Body of pancreas (tissue), 4 donors: ENCODE data around the gene NDUFA13. TPM values are rescaled to one million over a fixed set of nuclear protein-coding genes. Genes with fewer than 3 reads are reported as not detected.

Source experiments
- ATAC-seq: fragments of 150-250 bp; one replicate; pipeline ENCODE4 v1.9.1; 2016
- DNase-seq, 4 donors: peaks; one replicate each; pipeline ENCODE4 v3.0.0-alpha.2; 2019
- H3K27ac ChIP-seq, 4 donors: fragments of 200-600 bp; sonication (generic); 1 replicate in 3 of 4; 2 replicates in 1 of 4; pipeline versions ENCODE4 v1.5.1 to v1.6.1; 2016 to 2019; ENCODE audit warnings: mild to moderate bottlenecking in 1 of 4, mixed read lengths in 1 of 4, moderate library complexity in 1 of 4
- H3K27me3 ChIP-seq, 2 donors: fragments of 200-600 bp; sonication (generic); one replicate each; pipeline ENCODE4 v1.6.0; 2016; ENCODE audit warnings: mild to moderate bottlenecking in 1 of 2
- H3K36me3 ChIP-seq, 2 donors: fragments of 200-600 bp; sonication (generic); replicated peaks in 1 of 2; 2 replicates each; pipeline ENCODE4 v1.5.1; 2016; ENCODE audit warnings: low read depth in 2 of 2; ENCODE audit not compliant: insufficient read depth in 1 of 2
- H3K4me1 ChIP-seq: fragments of 200-600 bp; sonication (generic); one replicate; pipeline ENCODE4 v1.6.0; 2016
- H3K4me3 ChIP-seq, 2 donors: fragments of 200-600 bp; sonication (generic); 1 replicate in 1 of 2; 2 replicates in 1 of 2; pipeline ENCODE4 v1.5.1; 2016 to 2019
- H3K9me3 ChIP-seq, 3 donors: fragments of 200-600 bp; sonication (generic); 1 replicate in 2 of 3; 2 replicates in 1 of 3; pipeline ENCODE4 v1.5.1; 2016
- CTCF ChIP-seq, 7 experiments: fragments of 450-650 bp in 4 of 7; fragments of 200-600 bp in 3 of 7; sonication (generic) in 3 of 7; IDR thresholded peaks; one replicate each; pipeline ENCODE4 v1.5.1; 2016 to 2019; ENCODE audit warnings: antibody characterized with exemption in 7 of 7
- POLR2A ChIP-seq, 3 donors: fragments of 450-650 bp; IDR thresholded peaks; one replicate each; pipeline ENCODE4 v1.6.1; 2016; ENCODE audit warnings: antibody characterized with exemption in 3 of 3, mild to moderate bottlenecking in 2 of 3
- WGBS, 2 donors: methylation state at CpG; one replicate each; pipeline ENCODE4 v1.1.5; 2017; 5-methylcytosine and 5-hydroxymethylcytosine counted together
- intact Hi-C: fragments of 100-400 bp; cut with DNase I; formaldehyde crosslinking; loops from one replicate; pipeline ENCODE4 v1.15.1; 2023
- total RNA-seq, 2 donors: library from RNA; depleted of rRNA; stranded (reverse); fragments of >200 nt; gene quantifications; one replicate each; pipeline ENCODE4 v1.1.0, GENCODE V29; 2016

NDUFA13 gene
- total RNA-seq, 2 donors from 2014 or later, result 32.0 to 38.4 TPM

GRCh38 chr19:19538061-19538784, 22.2 kb downstream of the NDUFA13 start, which contains the start of gene CILP2:
Gene CILP2 (plus strand): TSS chr19:19538265. CDS start chr19:19538350, 85 bp downstream.
- H3K36me3 ChIP-seq, result no peaks in the 10 kb centered on the region
- no peak within 1 kb of the TSS for H3K27ac ChIP-seq
- H3K9me3 ChIP-seq, result no peaks in the 10 kb centered on the region
- peaks cover 0 to 30% of the 10 kb centered on the region in 2 donors for H3K27me3 ChIP-seq
- peaks cover 28% of the 10 kb centered on the region for H3K4me1 ChIP-seq
- WGBS, 2 donors, result 2 to 4% methylated on average over 11 to 53 of the region's 56 CpGs
- no peak within 1 kb of the TSS for H3K4me3 ChIP-seq
- TF ChIP-seq POLR2A (IDR thresholded peaks at IDR 0.05) (no peak), CTCF (IDR thresholded peaks at IDR 0.05) (no peak)
- DNase-seq, result peak in 3 of 4 donors; percentile 31 to 55 (median 35)
- intact Hi-C loops, result loop anchor here (5.0 kb wide), 1 partner anchor 419 kb away; no protein-coding TSS in a partner anchor
- peak; percentile 15 for ATAC-seq

DNA sequence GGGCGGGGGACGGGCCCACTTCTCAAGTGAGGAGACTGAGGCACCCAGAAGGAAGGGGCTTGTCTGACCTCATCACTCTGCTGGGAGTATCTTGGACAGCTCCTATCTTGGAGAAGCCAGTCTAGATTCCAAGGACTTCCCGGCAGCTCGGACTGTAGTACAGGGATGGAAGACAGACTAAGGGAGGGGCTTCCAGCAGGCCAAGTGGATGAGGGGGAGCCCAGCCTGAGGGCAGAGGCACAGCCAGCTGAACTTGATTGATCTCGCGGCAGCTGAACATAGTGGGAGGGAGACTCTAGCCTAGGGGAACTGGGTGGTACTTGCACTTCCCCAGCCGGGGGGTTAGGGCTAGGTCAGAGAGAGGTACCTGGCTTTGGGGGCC, 22.8 kb downstream of the NDUFA13 start:
- Histone ChIP-seq H3K27ac (no peak overlapping the region), H3K9me3 (no peaks in the 10 kb centered on the region), H3K4me1 (peaks cover 28% of the 10 kb centered on the region), H3K4me3 (no peak overlapping the region), H3K36me3 (no peaks in the 10 kb centered on the region), H3K27me3 (peaks cover 0 to 30% of the 10 kb centered on the region in 2 donors)
- 19 to 35% methylated on average over 7 of the region's 7 CpGs for WGBS, 2 donors
- no peak for ATAC-seq
- no peak for TF ChIP-seq POLR2A (IDR thresholded peaks at IDR 0.05)
- no peak for TF ChIP-seq CTCF (IDR thresholded peaks at IDR 0.05)
- intact Hi-C loops, result loop anchor here (5.0 kb wide), 1 partner anchor 419 kb away; no protein-coding TSS in a partner anchor
- DNase-seq, result no peak

DNA sequence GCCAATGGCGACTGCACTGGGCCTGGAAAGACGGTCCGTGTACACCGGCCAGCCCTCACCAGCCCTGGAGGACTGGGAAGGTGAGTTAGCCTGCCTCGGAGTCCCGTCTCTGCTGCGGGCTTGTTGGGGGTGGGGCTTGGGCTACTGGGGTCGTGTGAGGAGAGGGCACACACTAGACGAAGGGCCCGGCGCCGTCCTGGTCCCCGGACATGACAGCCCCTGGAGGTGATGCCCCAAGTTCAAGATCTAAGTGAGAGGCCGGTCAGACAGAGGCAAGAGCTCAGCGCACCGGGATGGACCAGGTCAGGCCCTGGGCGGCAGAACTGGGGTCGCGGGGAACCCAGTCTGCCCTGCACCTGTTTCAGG, 23.7 kb downstream of the NDUFA13 start:
- intact Hi-C loops, result loop anchor here (5.0 kb wide), 1 partner anchor 418 kb away; no protein-coding TSS in a partner anchor
- H3K27me3 ChIP-seq, result peaks cover 0 to 30% of the 10 kb centered on the region in 2 donors

DNA sequence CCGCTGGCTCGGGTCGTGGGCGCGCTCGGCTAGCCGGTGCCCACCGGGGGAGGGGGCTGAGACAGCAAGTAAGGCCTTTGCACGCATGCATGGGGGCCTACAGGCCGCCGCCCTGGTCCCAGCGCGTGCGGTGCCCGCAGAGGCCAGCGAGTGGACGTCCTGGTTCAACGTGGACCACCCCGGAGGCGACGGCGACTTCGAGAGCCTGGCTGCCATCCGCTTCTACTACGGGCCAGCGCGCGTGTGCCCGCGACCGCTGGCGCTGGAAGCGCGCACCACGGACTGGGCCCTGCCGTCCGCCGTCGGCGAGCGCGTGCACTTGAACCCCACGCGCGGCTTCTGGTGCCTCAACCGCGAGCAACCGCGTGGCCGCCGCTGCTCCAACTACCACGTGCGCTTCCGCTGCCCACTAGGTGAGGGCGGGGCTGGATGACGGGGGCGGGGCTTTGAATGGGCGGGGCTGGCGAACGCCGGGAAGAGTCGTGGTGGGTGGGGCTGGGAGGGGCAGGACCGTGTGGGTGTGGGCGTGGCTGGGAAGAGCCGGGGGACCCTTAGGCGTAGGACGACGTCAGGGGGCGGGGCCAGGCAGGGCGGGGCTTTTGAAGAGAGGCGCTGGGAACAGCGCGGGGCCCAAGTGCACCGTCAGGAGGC, 24.2 kb downstream of the NDUFA13 start:
- no peaks in the 10 kb centered on the region for H3K36me3 ChIP-seq
- H3K4me3 ChIP-seq, result no peak overlapping the region
- WGBS, 2 donors, result 15 to 16% methylated on average over 4 to 64 of the region's 74 CpGs
- intact Hi-C loops, result no loop called here
- no peaks in the 10 kb centered on the region for H3K9me3 ChIP-seq
- H3K27me3 ChIP-seq, result peaks cover 0 to 30% of the 10 kb centered on the region in 2 donors
- ATAC-seq (peak; percentile 22), DNase-seq (peak; percentile 37 to 64 (median 47))
- TF ChIP-seq POLR2A (IDR thresholded peaks at IDR 0.05), result no peak
- peaks cover 28% of the 10 kb centered on the region for H3K4me1 ChIP-seq
- no peak overlapping the region for H3K27ac ChIP-seq

More for the DNA sequence above, 23.7 kb downstream of the NDUFA13 start:
- Histone ChIP-seq H3K4me3 (no peak overlapping the region), H3K27ac (no peak overlapping the region), H3K36me3 (no peaks in the 10 kb centered on the region), H3K4me1 (peaks cover 28% of the 10 kb centered on the region), H3K9me3 (no peaks in the 10 kb centered on the region)
- TF ChIP-seq CTCF (IDR thresholded peaks at IDR 0.05), result no peak
- TF ChIP-seq POLR2A (IDR thresholded peaks at IDR 0.05), result no peak
- WGBS, 2 donors, result 30 to 41% methylated on average over 2 to 19 of the region's 19 CpGs
- ATAC-seq (no peak), DNase-seq (no peak)

DNA sequence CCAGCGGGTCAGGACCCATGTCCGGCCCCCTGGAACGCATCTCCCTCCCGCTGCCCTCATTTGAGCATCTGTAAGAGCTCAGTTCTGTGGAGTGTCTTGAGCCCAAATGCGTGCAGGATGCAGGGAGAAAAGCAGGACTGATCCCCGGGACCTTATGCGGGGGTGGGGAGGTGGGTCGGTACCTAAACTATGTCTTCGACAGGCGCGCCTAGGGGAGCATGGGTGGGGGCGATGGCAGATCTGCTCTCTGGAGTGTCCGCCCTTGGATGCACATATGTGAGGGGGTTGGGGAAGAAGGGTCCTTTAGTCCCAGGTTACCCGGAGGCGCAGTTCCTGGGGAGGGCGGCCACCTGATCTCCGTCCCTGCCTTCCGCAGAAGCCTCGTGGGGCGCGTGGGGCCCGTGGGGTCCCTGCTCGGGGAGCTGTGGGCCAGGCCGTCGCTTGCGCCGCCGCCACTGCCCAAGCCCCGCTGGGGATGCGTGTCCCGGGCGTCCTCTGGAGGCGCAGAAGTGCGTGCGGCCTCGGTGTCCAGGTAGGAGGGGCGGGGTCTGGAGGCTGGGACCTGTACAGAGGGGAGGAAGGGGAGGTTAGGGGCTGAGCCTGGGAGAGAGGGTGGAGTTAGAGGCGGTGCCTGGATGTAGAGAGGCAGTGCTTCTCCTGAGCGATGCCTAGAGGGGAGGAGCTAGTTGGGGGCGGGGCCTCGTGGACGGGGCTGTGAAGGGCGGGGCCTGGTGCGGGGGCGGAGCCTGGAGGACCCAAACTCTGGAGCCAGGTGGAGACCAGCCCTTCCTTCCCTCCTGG, 24.9 kb downstream of the NDUFA13 start:
- WGBS, 2 donors, result 4 to 8% methylated on average over 33 to 45 of the region's 45 CpGs
- ATAC-seq (peak; percentile 20), DNase-seq (peak; percentile 28 to 59 (median 36))
- no peak for TF ChIP-seq CTCF (IDR thresholded peaks at IDR 0.05)
- no peak for TF ChIP-seq POLR2A (IDR thresholded peaks at IDR 0.05)
- Histone ChIP-seq H3K27me3 (peaks cover 0 to 30% of the 10 kb centered on the region in 2 donors), H3K27ac (no peak overlapping the region), H3K4me3 (no peak overlapping the region), H3K36me3 (no peaks in the 10 kb centered on the region), H3K9me3 (no peaks in the 10 kb centered on the region), H3K4me1 (peaks cover 28% of the 10 kb centered on the region)
- intact Hi-C loops, result no loop called here
